ENCODE results near the gene CEP170B.
"Not testable (repeated sequence)": the region's sequence is repeated elsewhere in the genome, so short reads cannot be mapped to it uniquely, and the experiment has no call there.

CEP170B gene

GRCh38 chr14:104933746-104934733 is 69.0 kb downstream of the CEP170B start:
- no peak for DNase-seq

DNA sequence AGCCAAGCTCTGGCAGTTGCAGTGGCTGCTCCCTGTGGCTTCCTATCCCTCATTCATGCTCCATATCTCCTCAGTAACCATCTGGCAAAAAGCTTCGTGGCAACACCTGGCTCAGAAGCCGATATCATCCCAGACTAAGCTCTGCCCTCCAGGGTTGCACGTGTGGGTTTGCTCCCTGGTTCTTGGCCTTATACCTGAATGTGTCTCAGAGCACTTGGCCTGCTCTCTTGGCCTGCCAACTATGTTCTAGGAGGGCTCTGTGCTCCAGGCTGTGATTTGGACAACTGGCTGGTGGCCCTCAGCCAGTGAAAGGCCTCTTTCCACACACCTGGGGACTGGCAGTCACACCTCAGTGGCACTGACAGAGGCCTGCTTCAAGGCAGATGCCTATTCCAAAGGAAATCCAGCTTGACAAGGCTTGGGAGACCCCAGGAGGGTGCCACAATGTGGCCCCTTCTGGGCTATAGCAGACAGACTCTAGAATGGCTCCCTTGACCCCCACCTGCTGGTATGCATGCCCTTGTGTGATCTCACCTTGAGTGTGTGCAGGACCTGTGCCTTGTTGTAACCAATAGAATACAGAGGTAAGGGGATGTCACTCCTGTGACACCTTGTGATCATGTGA is 70.1 kb downstream of the CEP170B start:
- no peak for DNase-seq

DNA sequence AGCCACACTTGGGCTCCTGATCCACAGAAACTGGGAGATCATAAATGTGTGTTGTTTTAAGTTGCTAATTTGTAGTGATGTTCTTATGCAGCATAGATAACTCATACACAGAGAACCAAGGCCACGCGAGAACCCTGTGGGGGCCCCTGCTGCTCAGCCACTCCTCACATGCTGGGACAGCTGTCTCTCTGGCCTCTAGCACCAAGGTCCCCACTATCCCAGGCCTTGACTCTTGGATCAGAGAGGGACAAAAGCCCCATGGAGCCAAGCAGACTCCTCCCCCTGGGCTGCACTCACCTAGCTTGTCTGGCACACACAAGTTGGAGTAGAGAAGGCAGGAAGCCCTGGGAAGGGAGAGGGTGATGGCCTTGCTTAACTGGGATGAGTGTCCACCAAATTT is 70.9 kb downstream of the CEP170B start:
- no peak for DNase-seq

GRCh38 chr14:104936361-104937155 is 71.5 kb downstream of the CEP170B start:
- DNase-seq, result no peak

- DNase-seq, result no peak
Measured at GRCh38 chr14:104937161-104937560, 72.1 kb downstream of the CEP170B start.

GRCh38 chr14:104937694-104938365 is 72.8 kb downstream of the CEP170B start:
- no peak for DNase-seq

DNA sequence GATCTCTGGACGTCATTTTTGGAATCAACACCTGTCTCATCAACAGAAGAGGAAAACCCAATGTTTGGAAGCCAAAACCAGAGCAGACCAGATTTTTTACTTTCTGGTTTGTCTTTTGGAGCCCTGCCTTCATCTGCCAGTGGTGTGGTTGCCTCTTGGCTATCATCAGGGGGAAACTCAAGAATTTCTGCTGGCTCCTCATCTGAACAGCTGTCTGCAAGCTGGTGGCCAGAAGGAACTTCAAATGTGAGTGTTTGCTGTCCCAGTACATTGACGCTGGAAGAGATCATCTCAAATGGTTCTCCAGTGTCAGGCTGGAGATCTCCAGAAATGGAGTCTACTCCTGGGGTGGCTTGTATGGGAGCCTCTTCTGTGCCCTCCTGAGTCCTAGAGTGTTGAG is 73.4 kb downstream of the CEP170B start:
- DNase-seq, result no peak

GRCh38 chr14:104938960-104939359 is 73.9 kb downstream of the CEP170B start:
- no peak for DNase-seq

GRCh38 chr14:104939666-104940410 is 74.8 kb downstream of the CEP170B start:
- DNase-seq, result no peak

GRCh38 chr14:104940526-104941150 is 75.6 kb downstream of the CEP170B start:
- no peak for DNase-seq

DNA sequence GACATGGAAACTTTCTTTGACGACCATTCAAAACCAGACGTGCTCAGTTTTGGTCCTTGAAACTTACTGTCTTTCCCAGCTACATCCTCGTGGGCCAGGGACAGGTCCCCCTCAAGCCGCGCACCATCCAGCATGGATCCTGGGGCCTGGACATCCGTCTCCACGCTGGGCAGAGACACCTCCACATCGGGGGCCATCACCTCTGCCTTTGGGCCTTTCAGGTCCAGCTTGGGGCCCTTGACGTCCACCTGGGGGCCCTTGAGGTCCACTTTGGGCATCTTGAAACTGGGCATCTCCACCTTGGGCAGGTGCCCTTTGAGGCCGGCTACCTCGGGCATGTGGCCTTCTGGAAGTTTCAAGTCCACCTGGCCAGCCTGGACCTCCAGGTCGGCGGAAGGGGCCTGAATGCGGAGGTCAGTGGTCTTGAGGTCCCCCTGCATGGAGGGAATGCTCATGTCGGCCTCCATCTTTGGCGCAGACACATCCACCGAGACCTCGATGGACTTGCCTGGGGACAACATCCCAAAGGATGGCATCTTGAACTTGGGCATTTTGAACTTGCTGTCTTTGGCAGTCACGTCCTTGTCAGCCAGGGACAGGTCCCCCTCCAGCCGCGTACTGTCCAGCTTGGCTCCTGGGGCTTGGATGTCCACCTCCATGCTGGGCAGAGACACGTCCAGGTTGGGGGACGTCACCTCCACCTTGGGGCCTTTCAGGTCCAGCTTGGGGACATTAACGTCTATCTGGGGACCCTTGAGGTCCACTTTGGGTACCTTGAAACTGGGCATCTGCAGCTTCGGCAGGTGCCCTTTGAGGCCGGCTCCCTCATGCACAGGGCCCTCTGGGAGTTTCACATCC is 76.7 kb downstream of the CEP170B start:
- no peak for DNase-seq

- DNase-seq, result no peak
Measured at GRCh38 chr14:104942586-104942985, 77.5 kb downstream of the CEP170B start.

GRCh38 chr14:104943216-104944015 is 78.3 kb downstream of the CEP170B start:
- not testable (repeated sequence) for DNase-seq

- not testable (repeated sequence) for DNase-seq
Measured at GRCh38 chr14:104944016-104944308, 78.9 kb downstream of the CEP170B start.

DNA sequence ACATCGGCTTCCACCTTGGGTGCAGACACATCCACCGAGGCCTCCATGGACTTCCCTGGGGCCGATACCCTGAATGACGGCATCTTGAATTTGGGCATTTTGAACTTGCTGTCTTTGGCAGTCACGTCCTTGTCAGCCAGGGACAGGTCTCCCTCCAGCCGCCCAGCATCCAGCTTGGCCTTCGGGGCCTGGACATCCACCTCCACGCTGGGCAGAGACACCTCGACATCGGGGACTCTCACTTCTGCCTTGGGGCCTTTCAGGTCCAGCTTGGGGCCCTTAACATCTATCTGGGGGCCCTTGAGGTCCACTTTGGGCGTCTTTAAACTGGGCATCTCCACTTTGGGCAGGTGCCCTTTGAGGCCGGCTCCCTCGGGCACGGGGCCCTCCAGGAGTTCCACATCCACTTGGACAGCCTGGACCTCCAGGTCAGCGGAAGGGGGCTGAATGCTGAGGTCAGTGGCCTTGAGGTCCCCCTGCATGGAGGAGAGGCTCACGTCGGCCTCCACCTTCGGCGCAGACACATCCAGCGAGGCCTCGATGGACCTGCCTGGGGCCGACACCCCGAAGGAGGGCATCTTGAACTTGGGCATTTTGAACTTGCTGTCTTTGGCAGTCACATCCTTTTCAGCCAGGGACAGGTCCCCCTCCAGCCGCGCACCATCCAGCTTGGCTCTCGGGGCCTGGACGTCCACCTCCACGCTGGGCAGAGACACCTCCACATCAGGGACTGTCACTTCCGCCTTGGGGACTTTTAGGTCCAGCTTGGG is 79.6 kb downstream of the CEP170B start:
- not testable (repeated sequence) for DNase-seq

DNA sequence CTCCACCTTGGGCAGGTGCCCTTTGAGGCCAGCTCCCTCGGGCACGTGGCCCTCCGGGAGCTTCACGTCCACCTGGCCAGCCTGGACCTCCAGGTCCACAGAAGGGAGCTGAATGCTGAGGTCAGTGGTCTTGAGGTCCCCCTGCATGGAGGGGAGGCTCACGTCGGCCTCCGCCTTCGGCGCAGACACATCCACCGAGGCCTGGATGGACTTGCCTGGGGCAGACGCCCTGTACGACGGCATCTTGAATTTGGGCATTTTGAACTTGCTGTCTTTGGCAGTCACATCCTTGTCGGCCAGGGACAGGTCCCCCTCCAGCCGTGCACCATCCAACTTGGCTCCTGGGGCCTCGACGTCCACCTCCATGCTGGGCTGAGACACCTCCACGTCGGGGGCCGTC is 80.2 kb downstream of the CEP170B start:
- not testable (repeated sequence) for DNase-seq

Data from activated CD4-positive, alpha-beta T cell treated with anti-CD3 and anti-CD28 coated beads, Interleukin-10, Interleukin-2, amounts not matched to agents 100 ng/mL and 50 ng/mL, durations not matched to agents 16 hours and 8 hours (primary cell).